GM12864 (cell line): ENCODE data around the gene MYO7A.

Source experiments
- DNase-seq: peaks from one replicate; pipeline ENCODE4 v3.0.0-alpha.2; 2011; ENCODE audit warnings: low read depth
- H3K4me3 ChIP-seq: 2 replicates; pipeline ENCODE4 v1.5.1; 2011; ENCODE audit warnings: mild to moderate bottlenecking, low read depth, low read length, control low read depth
- CTCF ChIP-seq: IDR thresholded peaks from 2 replicates; pipeline ENCODE4 v1.5.1; 2011; ENCODE audit warnings: low read depth, mild to moderate bottlenecking, moderate library complexity, low read length, control low read depth, inconsistent platforms; ENCODE audit errors: missing control alignments

MYO7A gene

GRCh38 chr11:77183431-77183984, 55.5 kb downstream of the MYO7A start:
- no peak for TF ChIP-seq CTCF
- H3K4me3 ChIP-seq, result no peak overlapping the region
- no peak for DNase-seq

- DNase-seq, result no peak
- H3K4me3 ChIP-seq, result no peak overlapping the region
- no peak for TF ChIP-seq CTCF
Measured at GRCh38 chr11:77184136-77184860, 56.3 kb downstream of the MYO7A start.

- no peak for TF ChIP-seq CTCF
- no peak overlapping the region for H3K4me3 ChIP-seq
- DNase-seq, result no peak
Measured at GRCh38 chr11:77186302-77186701, 58.3 kb downstream of the MYO7A start.

GRCh38 chr11:77187111-77187750, 59.2 kb downstream of the MYO7A start:
- no peak for DNase-seq
- no peak for TF ChIP-seq CTCF
- no peak overlapping the region for H3K4me3 ChIP-seq

- H3K4me3 ChIP-seq, result no peak overlapping the region
- DNase-seq, result peak; percentile 35
- TF ChIP-seq CTCF, result peak; percentile 86
Measured at GRCh38 chr11:77187776-77188632, 60.0 kb downstream of the MYO7A start.

- H3K4me3 ChIP-seq, result no peak overlapping the region
- DNase-seq, result no peak
- no peak for TF ChIP-seq CTCF
Measured at GRCh38 chr11:77188633-77189491, 60.8 kb downstream of the MYO7A start.
